D341Med (cell line): ENCODE data around the gene SERINC5.

Experiments
- DNase-seq: peaks from one replicate; pipeline ENCODE4 v3.0.0; 2012; ENCODE audit warnings: low spot score

Gene SERINC5

DNA sequence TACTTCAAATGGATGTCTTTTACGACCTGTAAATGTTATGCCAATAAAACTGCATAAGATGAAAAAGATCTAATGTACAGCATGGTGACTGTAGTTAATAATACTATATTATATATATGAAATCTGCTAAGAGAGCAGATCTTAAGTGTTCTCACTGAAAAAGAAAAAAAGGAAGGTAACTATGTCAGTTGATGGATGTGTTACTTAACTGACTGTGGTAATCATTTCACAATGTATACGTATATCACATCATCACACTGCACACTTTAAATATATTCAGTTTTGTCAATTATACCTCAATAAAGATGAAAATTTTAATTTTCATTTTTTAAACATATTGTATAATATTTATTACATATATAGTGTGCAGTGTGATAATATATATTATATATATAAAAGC is 188.8 kb downstream of the SERINC5 start:
- DNase-seq: no peak

DNA sequence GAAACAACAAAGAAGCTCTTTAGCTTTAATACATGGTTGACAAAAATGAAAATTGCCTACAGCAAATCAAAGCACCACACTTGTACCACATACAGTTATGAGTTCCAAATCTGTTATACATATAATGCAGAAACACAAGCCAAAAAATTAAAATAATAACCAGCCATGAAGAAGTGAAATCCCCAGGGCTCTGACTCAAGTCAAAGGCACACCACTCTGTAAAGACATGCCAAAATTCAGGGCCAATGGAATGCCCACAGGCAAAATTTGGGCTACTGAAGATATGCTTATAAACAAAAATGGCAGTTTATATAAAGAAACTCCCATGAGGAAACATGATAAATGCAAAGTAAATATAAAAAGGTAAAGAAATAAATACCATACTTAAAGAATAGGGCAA is 191.7 kb downstream of the SERINC5 start:
- no peak for DNase-seq
